HEK293 (cell line): Measurements from ENCODE around the gene MGAT2.

ENCODE experiments used
- BCL11A ChIP-seq: fragments of 450-650 bp; formaldehyde crosslinking; IDR thresholded peaks from 2 replicates; pipeline ENCODE4 v1.5.1; 2016; ENCODE audit warnings: low read depth, missing biosample characterization, missing genetic modification characterization
- GLIS2 ChIP-seq: fragments of 450-650 bp; formaldehyde crosslinking; IDR thresholded peaks from 2 replicates; pipeline ENCODE4 v1.5.1; 2016; ENCODE audit warnings: missing biosample characterization, missing genetic modification characterization
- OSR2 ChIP-seq: fragments of 450-650 bp; formaldehyde crosslinking; IDR thresholded peaks from 2 replicates; pipeline ENCODE4 v1.5.1; 2016; ENCODE audit warnings: missing biosample characterization, missing genetic modification characterization
- PRDM10 ChIP-seq: fragments of 450-650 bp; formaldehyde crosslinking; IDR thresholded peaks from 2 replicates; pipeline ENCODE4 v1.5.1; 2016; ENCODE audit warnings: missing biosample characterization, missing genetic modification characterization
- PRDM6 ChIP-seq: fragments of 450-650 bp; formaldehyde crosslinking; IDR thresholded peaks from 2 replicates; pipeline ENCODE4 v1.5.1; 2017; ENCODE audit warnings: missing biosample characterization, missing genetic modification characterization
- SCRT2 ChIP-seq: fragments of 450-650 bp; formaldehyde crosslinking; IDR thresholded peaks from 2 replicates; pipeline ENCODE4 v1.5.1; 2016; ENCODE audit warnings: missing biosample characterization, missing genetic modification characterization
- TRIM28 ChIP-seq: IDR thresholded peaks from 2 replicates; pipeline ENCODE4 v1.6.1; 2011; ENCODE audit warnings: low read length, control low read depth, borderline replicate concordance
- ZBTB10 ChIP-seq: fragments of 450-650 bp; formaldehyde crosslinking; IDR thresholded peaks from 2 replicates; pipeline ENCODE4 v1.5.1; 2016; ENCODE audit warnings: missing biosample characterization, missing genetic modification characterization
- ZBTB11 ChIP-seq: fragments of 450-650 bp; formaldehyde crosslinking; conservative IDR thresholded peaks from 2 replicates; pipeline ENCODE4 v1.5.1; 2016; ENCODE audit warnings: low read depth, missing biosample characterization, missing genetic modification characterization
- ZBTB7A ChIP-seq: fragments of 450-650 bp; formaldehyde crosslinking; IDR thresholded peaks from 2 replicates; pipeline ENCODE4 v1.5.1; 2016; ENCODE audit warnings: low read depth, missing biosample characterization, missing genetic modification characterization
- ZNF16 ChIP-seq: fragments of 450-650 bp; formaldehyde crosslinking; IDR thresholded peaks from 2 replicates; pipeline ENCODE4 v1.5.1; 2016; ENCODE audit warnings: low read depth, missing biosample characterization, missing genetic modification characterization
- ZNF175 ChIP-seq: fragments of 450-650 bp; formaldehyde crosslinking; IDR thresholded peaks from 2 replicates; pipeline ENCODE4 v1.5.1; 2016; ENCODE audit warnings: missing biosample characterization, missing genetic modification characterization
- ZNF214 ChIP-seq: fragments of 450-650 bp; formaldehyde crosslinking; IDR thresholded peaks from 2 replicates; pipeline ENCODE4 v1.5.1; 2017; ENCODE audit warnings: missing biosample characterization, mild to moderate bottlenecking, missing genetic modification characterization, borderline replicate concordance
- ZNF239 ChIP-seq: fragments of 450-650 bp; formaldehyde crosslinking; IDR thresholded peaks from 2 replicates; pipeline ENCODE4 v1.5.1; 2016; ENCODE audit warnings: missing biosample characterization, missing genetic modification characterization
- ZNF311 ChIP-seq: fragments of 450-650 bp; formaldehyde crosslinking; IDR thresholded peaks from 2 replicates; pipeline ENCODE4 v1.5.1; 2017; ENCODE audit warnings: missing biosample characterization, missing genetic modification characterization, borderline replicate concordance
- ZNF324 ChIP-seq: fragments of 450-650 bp; formaldehyde crosslinking; IDR thresholded peaks from 2 replicates; pipeline ENCODE4 v1.5.1; 2016; ENCODE audit warnings: missing biosample characterization, missing genetic modification characterization
- ZNF335 ChIP-seq: fragments of 450-650 bp; formaldehyde crosslinking; conservative IDR thresholded peaks from 2 replicates; pipeline ENCODE4 v1.5.1; 2016; ENCODE audit warnings: missing biosample characterization, missing genetic modification characterization
- ZNF391 ChIP-seq: fragments of 450-650 bp; formaldehyde crosslinking; IDR thresholded peaks from 2 replicates; pipeline ENCODE4 v1.5.1; 2016; ENCODE audit warnings: low read depth, missing biosample characterization, missing genetic modification characterization, borderline replicate concordance
- ZNF394 ChIP-seq: fragments of 450-650 bp; formaldehyde crosslinking; IDR thresholded peaks from 2 replicates; pipeline ENCODE4 v1.5.1; 2016; ENCODE audit warnings: missing biosample characterization, missing genetic modification characterization, mild to moderate bottlenecking, moderate library complexity, borderline replicate concordance
- ZNF501 ChIP-seq: fragments of 450-650 bp; formaldehyde crosslinking; IDR thresholded peaks from 2 replicates; pipeline ENCODE4 v1.5.1; 2016; ENCODE audit warnings: missing biosample characterization, missing genetic modification characterization
- ZNF561 ChIP-seq: fragments of 450-650 bp; IDR thresholded peaks from 2 replicates; pipeline ENCODE4 v1.5.1; 2018; ENCODE audit warnings: missing biosample characterization, missing genetic modification characterization, borderline replicate concordance
- ZNF610 ChIP-seq: fragments of 450-650 bp; formaldehyde crosslinking; IDR thresholded peaks from 2 replicates; pipeline ENCODE4 v1.5.1; 2016; ENCODE audit warnings: missing biosample characterization, missing genetic modification characterization, borderline replicate concordance
- ZNF654 ChIP-seq: fragments of 450-650 bp; formaldehyde crosslinking; IDR thresholded peaks from 2 replicates; pipeline ENCODE4 v1.5.1; 2016; ENCODE audit warnings: low read depth, missing biosample characterization, missing genetic modification characterization
- ZNF664 ChIP-seq: fragments of 450-650 bp; formaldehyde crosslinking; IDR thresholded peaks from 2 replicates; pipeline ENCODE4 v1.5.1; 2016; ENCODE audit warnings: missing biosample characterization, missing genetic modification characterization
- ZNF677 ChIP-seq: fragments of 450-650 bp; IDR thresholded peaks from 2 replicates; pipeline ENCODE4 v1.5.0; 2018; ENCODE audit warnings: missing biosample characterization, mild to moderate bottlenecking, missing genetic modification characterization, moderate library complexity
- ZSCAN23 ChIP-seq: fragments of 450-650 bp; formaldehyde crosslinking; IDR thresholded peaks from 2 replicates; pipeline ENCODE4 v1.5.1; 2016; ENCODE audit warnings: missing biosample characterization, missing genetic modification characterization

The MGAT2 gene

GRCh38 chr14:49620182-49621113 is at the start of gene MGAT2, which contains the start of gene RPL36AL (continued):
- TF ChIP-seq ZBTB10 (tag by site-specific recombination) (no peak; the same call in 1 of the 2 replicates), ZSCAN23 (tag by site-specific recombination) (no peak), ZNF239 (tag by site-specific recombination) (no peak), SCRT2 (no peak), ZNF501 (tag by site-specific recombination) (peak; percentile 44), ZBTB11 (tag by site-specific recombination) (peak; percentile 78), ZNF391 (tag by site-specific recombination) (0 out of 2 replicates have a peak, but pooled peaks have one; percentile 50), ZNF214 (no peak), TRIM28 (no peak; the same call in 1 of the 2 replicates), PRDM10 (no peak), BCL11A (tag by site-specific recombination) (peak; percentile 69; the same call in 1 of the 2 replicates), PRDM6 (no peak), ZNF561 (tag by site-specific recombination) (no peak), OSR2 (tag by site-specific recombination) (no peak), ZNF175 (tag by site-specific recombination) (no peak), ZNF654 (tag by site-specific recombination) (no peak), ZBTB7A (0 out of 2 replicates have a peak, but pooled peaks have one; percentile 35), GLIS2 (no peak), ZNF610 (tag by site-specific recombination) (no peak; the same call in 1 of the 2 replicates), ZNF335 (tag by site-specific recombination) (peak; percentile 87), ZNF664 (tag by site-specific recombination) (no peak), ZNF677 (tag by site-specific recombination) (no peak), ZNF324 (tag by site-specific recombination) (peak; percentile 47; the same call in 1 of the 2 replicates), ZNF311 (no peak), ZNF16 (tag by site-specific recombination) (no peak), ZNF394 (tag by site-specific recombination) (no peak)
